HT-29 (cell line): Measurements from ENCODE around the gene BBLN. TPM values are rescaled to one million over a fixed set of nuclear protein-coding genes. Genes with fewer than 3 reads are reported as not detected.
"Not testable (repeated sequence)": the region's sequence is repeated elsewhere in the genome, so short reads cannot be mapped to it uniquely, and the experiment has no call there.

ENCODE experiments used
- DNase-seq: peaks from one replicate; pipeline ENCODE4 v3.0.0-alpha.2; 2015; ENCODE audit warnings: low spot score
- total RNA-seq: library from RNA; depleted of rRNA; stranded (reverse); fragments of >200 nt; shearing (Covaris generic); gene quantifications from 2 replicates; pipeline ENCODE4 v1.2.3, GENCODE V29; 2014; rRNA removed

BBLN gene
- 439 and 565 TPM in 2 replicates for total RNA-seq

DNA sequence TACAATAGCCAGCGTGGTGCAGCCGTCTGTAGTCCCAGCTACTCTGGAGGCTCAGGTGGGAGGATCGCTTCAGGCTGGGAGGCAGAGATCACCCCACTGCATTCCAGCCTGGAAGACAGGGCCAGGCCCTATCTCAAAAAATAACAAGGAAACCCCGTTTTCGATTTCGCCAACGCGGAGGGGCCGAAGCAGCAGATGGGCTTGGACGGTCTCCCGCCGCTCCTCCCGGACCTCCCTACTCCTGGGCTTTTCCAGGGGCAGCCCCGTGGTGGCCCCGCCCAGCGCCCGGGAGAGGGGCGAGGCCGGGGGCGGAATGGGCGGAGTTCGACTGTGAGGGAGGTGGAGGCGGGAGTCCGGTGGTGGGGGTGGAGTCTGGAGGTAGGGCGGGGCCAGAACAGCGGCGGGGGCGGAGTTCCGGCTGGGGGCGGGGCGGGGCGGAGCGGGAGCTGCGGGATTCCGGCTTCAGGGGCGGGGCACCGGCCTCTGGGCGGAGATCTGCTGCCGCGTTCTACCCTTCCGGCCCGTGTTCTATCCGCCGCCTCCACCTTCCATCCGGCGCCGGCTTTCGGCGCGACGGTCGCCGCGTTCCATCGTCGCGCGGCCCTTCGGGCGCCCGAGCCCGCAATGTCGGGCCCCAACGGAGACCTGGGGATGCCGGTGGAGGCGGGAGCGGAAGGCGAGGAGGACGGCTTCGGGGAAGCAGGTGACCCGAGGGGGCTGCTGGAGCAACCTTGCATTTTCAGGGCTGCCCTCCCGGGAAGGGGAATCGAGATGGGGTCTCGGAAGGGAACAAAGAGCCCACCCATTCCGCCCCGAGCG lies at the start of gene BBLN:
BBLN (plus strand) TSS at position 482 of the 819 bp plus-strand sequence; CDS start at position 625, 143 bp downstream.
- peak; percentile 94 for DNase-seq

DNA sequence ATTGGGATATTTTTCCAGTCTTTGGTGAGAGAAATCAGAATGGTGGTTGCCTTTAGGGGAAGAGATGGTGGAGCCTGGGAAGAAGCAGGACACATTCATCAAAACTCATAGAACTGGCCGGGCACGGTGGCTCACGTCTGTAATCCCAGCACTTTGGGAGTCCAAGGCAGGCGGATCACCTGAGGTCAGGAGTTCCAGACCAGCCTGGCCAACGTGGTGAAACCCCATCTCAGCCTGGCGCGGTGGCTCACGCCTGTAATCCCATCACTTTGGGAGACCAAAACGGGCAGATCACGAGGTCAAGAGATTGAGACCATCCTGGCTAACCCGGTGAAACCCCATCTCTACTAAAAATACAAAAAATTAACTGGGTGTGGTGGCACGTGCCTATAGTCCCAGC lies 48.3 kb upstream of the BBLN start:
- DNase-seq = not testable (repeated sequence)

DNA sequence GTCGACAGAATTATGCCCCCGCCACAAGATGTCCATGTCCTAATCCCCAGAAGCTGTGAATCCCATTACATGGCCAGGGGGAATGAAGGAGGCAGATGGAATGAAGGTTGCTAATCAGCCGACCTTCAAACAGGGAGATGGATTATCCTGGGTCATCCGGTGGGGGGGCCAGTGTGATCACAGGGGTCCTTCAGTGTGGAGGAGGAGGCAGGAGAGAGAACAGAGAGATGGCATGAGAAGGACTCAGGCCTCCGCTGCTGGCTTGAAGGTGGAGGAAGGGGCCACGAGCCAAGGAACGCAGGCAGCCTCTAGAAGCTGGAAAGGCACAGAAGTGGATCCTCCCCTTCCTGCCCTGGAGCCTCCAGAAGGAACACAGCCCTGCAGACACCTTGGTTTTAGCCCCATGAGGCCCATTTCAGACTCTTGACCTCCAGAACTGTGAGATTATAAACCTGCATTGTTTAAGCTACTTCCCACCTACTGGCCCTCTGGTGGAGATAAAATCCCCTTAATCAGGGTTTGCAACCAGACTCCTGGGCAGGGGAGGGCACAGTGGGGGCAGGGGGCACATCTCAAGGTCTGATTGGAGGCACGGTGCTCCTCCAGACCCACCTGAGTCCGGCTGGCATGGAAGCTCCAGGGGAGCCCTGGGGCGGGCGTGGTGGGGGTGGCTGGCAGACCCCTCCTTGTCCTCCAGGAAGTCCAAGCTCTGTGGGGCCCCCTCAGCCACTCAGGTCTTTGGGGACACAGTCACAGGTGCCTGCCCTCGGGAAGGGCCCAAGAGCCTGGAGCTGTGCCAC lies 46.3 kb upstream of the BBLN start:
- DNase-seq = no peak

- no peak for DNase-seq
Observed at GRCh38 chr9:128114326-128115186, 45.5 kb upstream of the BBLN start.

DNA sequence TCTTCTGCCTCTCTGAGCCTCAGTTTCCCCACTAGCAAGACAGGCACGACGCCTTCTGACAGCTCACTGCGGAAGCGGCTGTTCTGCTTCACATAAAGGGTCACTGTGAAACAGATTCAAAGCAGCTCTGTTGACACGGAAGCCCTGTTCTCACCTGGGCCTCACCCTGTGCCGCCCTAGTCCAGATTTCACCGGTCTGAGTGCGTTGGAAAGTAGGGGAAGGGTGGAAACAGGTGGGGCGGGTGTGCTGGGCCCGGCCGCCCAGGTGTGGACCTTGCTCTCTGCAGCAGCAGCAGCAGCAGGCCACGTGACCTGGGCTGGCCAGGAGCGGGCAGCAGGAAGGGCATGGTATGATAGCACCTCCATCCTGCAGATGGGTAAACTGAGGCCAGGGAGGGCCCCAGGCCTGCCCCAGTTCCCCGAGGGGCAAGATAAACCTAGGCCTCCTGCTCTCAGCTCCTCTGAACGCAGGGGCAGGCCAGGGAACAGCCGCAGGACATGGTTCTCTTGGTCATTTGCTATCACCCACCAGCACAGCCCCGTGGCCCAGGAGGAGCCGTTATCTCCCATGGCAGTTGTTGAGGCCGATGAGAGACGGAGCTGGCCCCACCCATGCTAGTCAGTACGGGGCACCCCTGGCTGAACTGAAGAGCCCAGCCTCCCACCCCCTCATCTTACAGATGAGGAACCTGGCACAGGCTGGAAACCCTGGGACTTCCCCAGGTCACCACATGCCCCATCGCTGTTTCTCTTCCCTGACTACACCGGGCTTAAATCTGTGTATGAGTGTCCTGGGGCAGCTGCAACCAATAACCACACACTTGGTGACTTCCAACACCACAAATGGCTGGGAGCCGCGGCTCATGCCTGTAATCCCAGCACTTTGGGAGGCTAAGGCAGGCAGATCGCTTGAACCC lies 44.6 kb upstream of the BBLN start:
- peak; percentile 96 for DNase-seq

GRCh38 chr9:128116104-128117083 lies 43.7 kb upstream of the BBLN start:
- no peak for DNase-seq

DNA sequence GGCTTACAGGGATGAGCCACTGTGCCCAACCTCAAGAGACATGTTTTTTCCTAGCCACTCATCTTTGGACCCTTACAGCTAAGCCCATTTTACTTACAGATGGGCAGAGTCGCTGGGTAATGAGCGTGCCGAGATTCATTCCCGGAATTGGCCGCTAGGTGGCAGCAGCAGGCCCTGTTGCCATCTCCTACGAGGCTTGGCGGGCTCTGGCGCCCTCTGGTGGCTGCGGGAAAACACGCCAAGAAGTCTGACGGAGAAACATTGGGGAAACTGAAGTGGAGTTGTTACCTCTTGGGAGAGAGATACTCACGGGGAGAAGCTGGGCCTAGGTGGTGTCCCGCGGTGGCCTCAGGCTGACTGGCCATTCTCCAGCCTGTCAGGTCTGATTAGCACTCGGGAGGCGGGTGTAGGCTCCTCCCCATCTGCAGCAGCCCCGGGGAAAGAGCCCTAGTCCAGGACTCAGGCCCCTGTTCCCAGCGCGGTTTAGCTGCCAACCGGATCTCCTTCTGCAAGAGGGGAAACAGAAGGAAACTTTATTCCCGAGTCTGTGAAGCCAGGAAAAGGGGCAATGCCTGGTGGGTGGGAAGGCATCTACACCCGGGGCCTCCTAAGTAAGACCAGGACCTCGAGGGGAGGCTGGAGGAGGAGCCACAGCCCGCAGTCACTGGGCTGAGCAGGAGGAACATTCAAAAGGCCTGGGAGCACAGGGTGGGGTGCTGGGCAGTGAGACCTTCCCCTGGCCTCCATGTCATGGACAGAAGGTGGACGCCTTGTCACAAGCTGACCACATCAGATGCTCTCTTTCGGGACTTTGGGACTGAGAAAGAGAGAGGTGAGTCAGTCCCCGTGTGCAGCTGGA lies 42.2 kb upstream of the BBLN start:
- DNase-seq = peak; percentile 97

GRCh38 chr9:128118472-128118857 lies 41.6 kb upstream of the BBLN start:
- no peak for DNase-seq

- no peak for DNase-seq
Observed at GRCh38 chr9:128118971-128119665, 40.9 kb upstream of the BBLN start.

GRCh38 chr9:128120061-128120740 lies 39.9 kb upstream of the BBLN start:
- no peak for DNase-seq

GRCh38 chr9:128120741-128121465 lies 39.2 kb upstream of the BBLN start:
- no peak for DNase-seq

DNA sequence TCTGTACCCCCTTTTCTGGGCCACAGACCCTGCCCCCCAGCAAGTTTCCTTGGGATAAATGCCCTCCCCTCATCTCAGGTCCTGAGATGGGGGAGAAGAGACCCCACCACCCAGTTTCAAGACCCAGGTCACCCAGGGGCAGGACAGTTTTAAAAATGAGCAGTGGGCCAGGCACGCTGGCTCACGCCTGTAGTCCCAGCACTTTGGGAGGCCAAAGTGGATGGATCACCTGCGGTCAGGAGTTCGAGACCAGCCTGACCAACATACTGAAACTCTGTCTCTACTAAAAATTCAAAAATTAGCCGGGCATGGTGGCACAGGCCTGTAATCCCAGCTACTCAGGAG lies 38.6 kb upstream of the BBLN start:
- DNase-seq = no peak

- DNase-seq = no peak
Observed at GRCh38 chr9:128121924-128122808, 37.9 kb upstream of the BBLN start.

DNA sequence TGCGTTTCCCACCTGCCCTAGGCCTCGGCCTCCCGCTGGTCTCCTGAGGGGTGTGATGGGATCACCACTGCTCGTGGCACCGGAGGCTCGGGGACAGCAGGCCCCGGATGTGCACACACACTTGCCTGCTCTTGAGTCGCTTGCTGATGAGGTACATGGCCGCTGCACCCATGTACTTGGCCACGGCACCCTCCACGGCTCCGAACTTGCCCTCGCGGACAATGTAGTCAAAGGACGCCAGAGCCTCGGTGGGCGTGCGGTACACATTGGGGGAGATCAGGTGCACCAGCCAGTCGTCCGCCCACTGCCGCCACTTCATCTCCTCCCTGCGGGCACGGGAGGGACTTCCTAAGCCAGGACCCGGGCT lies 37.3 kb upstream of the BBLN start:
- no peak for DNase-seq

GRCh38 chr9:128123451-128124080 lies 36.5 kb upstream of the BBLN start:
- DNase-seq = no peak
